Sigmoid colon (tissue), 4 donors: ENCODE measurements around the gene CHD9NB.

Experiments
- CTCF ChIP-seq, 4 experiments: fragments of 450-650 bp in 3 of 4; fragments of 200-600 bp in 1 of 4; IDR thresholded peaks; one replicate each; pipeline ENCODE4 v1.5.1; 2016 to 2019; ENCODE audit warnings: antibody characterized with exemption in 4 of 4, mild to moderate bottlenecking in 3 of 4, moderate library complexity in 2 of 4
- EP300 ChIP-seq, 4 donors: sonication (generic); formaldehyde crosslinking; IDR thresholded peaks; one replicate each; pipeline ENCODE4 v1.6.1; 2017; ENCODE audit warnings: antibody characterized with exemption in 4 of 4
- POLR2A ChIP-seq, 2 donors: fragments of 450-650 bp; IDR thresholded peaks; one replicate each; pipeline ENCODE4 v1.6.1; 2016; ENCODE audit warnings: antibody characterized with exemption in 2 of 2, mild to moderate bottlenecking in 2 of 2, moderate library complexity in 2 of 2
- POLR2AphosphoS5 ChIP-seq, 4 donors: sonication (generic); formaldehyde crosslinking; IDR thresholded peaks; one replicate each; pipeline ENCODE4 v1.6.1; 2017; ENCODE audit warnings: antibody characterized with exemption in 4 of 4

- TF ChIP-seq CTCF (IDR thresholded peaks at IDR 0.05) (no peak), POLR2AphosphoS5 (IDR thresholded peaks at IDR 0.05) (no peak), EP300 (IDR thresholded peaks at IDR 0.05) (no peak), POLR2A (IDR thresholded peaks at IDR 0.05) (no peak)
Observed at GRCh38 chr16:53041320-53042051, 11.2 kb downstream of the CHD9NB start.
